Activated effector memory CD4-positive, alpha-beta T cell treated with Interleukin-2 at 50 U/mL for 16 hours (primary cell): Measurements from ENCODE around the gene BLOC1S6.
"Not testable (repeated sequence)": the region's sequence is repeated elsewhere in the genome, so short reads cannot be mapped to it uniquely, and the experiment has no call there.

Experiments
- DNase-seq: peaks from one replicate; pipeline ENCODE4 v3.0.0-alpha.2; 2020

The BLOC1S6 gene

DNA sequence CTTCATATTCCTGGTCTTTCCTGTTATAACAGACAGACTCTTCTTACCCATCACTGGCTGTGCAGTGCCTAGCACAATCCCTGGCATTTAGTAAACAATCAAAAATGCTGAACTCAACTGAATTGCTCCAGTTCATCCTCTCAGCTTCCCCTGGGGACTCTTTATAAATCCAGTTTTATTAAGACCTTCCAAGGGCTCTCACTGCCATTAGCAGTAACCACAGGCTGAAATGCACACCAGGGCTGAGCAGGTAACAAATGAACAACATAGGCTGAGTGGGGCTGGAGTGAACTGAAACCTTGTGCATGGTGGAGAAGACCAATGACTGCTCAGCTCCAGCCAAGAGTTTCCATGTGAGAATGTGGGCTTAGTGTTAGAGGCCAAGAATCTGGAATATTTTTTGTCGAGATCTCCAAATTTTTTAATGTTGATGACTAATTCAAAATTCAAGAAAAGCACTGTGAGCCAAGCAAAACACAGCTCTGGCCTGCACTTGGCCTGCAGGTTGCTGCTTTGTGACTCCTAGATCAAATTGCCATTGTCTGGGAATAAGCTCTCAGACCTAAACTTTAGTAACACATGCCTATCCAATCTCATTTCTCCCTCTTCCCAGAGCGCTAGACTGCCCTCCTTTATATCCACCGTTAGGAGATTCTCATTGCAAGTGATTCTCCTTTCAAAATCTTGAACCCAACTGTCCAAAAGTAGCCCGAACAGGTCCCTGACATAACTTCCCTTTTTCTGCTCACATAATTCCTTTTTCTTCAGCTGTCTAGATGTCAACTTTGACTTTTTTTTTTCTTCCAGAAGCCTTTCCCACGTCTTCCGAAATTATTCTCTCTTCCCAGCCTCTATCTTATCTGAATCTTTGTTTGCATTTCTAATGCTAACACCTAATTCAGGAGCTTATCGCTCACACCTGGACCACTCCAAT is 55.1 kb downstream of the BLOC1S6 start:
- no peak for DNase-seq

DNA sequence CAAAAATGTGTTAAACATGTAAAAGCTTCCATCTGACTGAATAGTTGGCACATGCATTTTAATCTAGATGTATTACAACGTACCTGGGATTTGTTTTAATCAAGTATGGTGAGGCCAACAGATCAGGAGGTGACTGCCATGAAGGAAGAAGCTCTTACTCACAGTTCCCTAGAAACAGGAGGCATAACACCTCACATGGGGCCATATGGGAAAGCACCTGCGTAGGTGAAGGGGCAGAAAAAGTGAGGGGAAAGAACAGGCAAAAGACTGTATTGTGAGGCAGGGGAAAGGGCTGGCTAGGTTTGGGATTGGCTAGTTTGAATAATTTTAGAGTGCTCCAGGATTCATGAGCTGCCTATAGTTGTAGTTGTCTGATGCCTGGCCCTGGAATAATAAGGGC is 57.3 kb downstream of the BLOC1S6 start:
- DNase-seq = no peak

DNA sequence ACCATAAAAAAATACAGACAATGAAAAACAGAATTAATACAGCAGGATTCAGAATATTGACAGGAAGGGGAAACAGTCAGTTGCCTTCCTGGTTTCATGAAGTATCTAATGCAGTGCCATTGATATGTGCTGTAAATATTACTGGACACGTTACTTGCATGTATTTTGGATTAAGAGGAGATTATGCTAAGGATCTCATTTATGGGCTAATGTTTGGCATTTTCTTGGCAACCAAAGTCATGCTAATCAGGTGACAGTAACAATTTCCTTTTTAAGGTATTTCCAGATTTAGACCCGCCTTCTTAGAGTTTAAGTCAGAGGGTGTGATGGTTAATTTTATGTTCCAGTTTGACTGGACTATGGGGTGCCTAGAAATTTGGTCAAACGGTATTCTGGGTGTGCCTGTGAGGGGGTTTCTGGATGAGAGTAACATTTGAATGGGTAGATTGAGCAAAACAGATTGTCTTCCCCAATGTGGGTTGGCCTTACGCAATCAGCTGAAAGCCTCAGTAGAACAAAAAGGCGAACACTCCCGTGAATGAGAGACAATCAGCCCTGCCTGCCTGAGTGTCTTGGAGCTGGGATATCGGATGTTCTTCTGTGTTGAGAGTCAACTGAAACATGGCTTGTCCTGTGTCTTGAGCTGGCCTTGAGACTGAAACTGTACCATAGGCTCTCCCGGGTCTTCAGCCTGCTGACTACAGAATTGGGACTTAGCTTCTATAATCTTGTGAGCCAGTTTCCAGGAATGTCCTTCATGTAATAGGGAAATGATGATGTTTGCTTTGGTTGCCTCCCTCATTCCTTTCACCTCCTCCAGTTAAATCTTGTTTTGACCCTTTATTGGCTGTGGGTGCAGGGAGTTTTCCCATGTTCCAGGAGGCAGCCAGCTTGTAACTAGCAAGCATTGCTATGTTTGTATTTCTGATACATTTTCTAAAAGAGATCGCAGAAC is 58.1 kb downstream of the BLOC1S6 start:
- no peak for DNase-seq

DNA sequence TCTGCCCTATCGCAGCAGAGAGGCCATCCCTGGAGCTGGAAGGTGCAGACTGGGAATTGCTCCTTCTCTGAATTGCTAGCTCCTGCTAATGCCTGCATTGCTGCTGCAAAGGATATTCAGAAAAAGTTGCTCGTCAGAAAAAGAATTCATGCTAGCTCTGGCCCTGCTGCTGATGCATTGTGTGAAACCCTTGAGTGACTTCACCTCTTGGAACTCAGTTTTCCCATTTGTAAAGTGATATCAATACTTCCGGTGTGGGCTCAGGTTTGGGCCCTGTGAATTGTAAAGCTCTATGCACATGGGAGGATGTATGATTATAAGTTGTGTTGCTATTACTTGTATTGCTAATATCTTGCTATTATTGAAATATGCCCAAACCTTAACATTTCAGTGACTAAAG is 59.0 kb downstream of the BLOC1S6 start:
- DNase-seq = no peak

DNA sequence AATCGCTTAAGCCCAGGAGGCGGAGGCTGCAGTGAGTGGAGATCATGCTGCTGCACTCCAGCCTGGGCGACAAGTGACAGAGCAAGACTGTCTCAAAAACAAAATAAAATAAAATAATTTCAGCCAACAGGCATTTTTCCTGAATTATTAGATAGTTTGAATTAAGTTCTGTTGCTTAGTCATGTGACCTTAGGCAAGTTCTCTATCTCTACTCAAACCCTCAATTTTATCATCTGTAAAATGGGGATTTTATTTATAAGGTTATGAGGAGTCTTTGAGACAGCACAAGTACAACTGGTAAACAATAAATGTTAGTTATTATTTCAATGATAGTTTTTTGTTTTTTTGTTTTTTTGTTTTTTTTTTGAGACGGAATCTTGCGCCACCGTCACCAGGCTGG is 60.6 kb downstream of the BLOC1S6 start:
- no peak for DNase-seq

DNA sequence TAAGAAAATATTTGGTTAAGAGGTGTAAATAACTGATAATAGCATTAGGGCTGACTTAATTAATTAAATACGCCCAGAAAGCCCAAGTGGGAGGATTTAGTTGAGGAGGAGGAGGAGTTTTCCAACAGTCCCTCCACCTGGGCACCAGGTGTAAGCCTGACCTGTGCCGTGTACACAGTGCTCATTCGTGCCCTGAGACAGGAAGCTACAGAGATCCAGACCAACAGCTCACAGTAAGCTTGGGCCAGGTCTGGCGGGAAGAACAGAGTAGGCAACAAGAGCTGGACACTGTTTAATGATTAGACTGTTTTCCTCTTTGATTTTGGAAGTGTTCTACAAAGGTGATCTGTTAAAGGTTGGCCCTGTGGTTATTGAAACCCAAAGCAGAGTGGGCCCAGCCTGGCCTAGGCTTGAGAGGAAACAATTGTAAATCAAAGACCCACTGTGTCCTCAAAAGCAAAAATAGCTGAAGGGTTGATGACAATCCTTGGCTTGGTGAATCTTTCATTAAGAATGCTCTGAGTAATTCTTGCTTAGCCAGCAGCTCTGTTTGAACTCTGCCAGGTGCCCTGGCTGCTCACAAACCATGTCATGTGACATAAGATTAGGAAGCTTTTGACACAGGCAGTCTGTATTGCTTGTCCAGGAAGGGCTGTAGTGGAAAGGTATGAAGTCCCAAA is 61.5 kb downstream of the BLOC1S6 start:
- DNase-seq = no peak

DNA sequence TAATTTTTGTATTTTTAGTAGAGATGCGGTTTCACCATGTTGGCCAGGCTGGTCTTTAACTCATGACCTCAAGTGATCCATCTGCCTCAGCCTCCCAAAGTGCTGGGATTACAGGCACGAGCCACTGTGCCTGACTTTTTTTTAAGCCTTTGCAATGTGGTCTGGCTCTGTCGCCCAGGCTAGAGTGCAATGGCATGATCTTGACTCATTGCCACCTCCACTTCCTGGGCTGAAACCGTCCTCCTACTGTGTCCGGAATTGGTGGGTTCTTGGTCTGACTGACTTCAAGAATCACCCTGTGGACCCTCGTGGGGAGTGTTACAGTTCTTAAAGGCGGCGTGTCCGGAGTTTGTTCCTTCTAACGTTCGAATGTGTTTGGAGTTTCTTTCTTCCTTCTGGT is 62.8 kb downstream of the BLOC1S6 start:
- not testable (repeated sequence) for DNase-seq

DNA sequence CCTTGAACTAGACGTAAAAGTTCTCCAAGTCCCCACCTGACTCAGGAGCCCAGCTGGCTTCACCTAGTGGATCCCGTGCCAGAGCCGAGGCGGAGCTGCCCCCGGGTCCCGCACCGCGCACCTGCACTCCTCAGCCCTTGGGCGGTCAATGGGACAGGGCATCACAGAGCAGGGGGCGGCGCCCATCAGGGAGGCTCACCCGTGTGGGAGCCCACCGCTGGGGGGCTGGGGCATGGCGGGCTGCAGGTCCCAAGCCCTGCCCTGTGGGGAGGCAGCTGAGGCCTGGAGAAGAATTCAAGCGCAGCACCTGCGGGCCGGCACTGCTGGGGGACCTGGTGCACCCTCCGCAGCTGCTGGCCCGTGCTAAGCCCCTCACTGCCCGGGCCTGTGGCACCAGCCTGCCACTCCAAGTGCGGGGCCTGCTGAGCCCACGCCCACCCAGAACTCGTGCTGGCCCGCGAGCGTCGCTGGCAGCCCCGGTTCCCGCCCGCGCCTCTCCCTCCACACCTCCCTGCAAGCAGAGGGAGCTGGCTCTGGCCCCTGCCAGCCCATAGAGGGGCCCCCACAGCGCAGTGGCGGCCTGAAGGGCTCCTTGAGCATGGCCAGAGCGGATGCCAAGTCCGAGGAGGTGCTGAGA is 63.8 kb downstream of the BLOC1S6 start:
- DNase-seq = no peak

DNA sequence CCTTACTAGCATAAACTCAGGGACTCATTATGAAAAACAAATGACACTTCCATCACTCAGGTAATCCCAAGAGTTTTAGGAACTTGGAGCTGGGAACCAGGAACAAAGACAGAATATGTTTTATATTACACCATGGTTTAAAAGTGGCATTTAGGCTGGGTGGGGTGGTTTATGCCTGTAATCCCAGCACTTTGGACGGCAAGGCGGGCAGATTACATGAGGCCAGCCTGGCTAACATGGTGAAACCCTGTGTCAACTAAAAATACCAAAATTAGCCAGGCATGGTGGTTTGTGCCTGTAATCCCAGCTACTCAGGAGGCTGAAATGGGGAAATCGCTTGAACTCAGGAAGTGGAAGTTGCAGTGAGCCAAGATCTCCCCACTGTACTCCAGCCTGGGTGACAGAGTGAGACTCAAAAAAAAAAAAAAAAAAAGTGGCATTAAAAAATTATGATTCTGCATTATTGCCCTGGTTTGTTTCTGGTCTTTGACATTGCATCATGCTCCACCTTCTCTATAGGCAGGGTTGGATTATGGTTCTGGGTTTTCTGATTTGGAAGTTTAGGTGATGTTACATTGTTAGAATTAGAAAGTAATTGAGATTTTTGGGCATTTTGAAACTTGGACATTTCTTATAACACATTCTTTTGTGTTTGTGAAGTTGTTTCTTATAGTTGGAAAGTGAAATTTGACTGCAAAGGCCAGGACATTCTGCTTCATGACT is 66.7 kb downstream of the BLOC1S6 start:
- no peak for DNase-seq

DNA sequence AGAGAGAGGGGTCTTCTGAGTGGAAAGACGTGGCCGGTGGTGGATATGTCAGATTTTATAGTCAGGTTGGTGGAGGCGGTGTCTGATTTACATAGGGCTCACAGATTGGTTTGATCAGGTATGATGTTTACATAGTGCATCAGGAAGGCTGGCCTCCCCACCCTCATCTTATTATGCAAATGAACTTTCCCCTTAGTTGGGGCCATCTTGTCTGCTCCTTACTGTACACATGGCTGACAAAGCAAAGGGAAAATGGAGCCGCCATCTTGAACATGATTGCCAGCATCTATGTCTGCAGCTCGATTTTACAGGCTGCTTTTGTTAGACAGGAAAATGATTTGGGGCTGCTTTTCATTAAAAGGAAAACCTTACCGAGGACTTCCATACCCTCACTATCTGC is 67.6 kb downstream of the BLOC1S6 start:
- DNase-seq = no peak

DNA sequence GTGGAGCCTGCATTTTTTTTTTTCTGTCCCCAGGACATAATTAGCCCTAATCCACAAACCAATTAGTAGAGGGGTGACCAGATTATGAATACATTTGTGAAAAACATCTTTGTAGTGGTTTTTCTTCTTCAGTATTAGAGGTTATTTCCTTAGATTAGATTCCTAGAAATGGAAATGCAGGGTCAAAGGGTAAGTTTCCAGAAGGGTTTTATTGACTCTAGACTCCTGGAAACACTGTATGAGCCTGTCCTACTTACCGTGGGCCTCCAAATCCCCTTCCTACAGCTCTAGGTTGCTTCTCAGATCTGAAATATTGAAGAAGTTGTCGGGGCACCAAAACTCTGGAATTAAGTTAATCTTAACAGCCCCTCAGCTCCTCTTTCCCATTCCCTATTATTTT is 70.1 kb downstream of the BLOC1S6 start:
- no peak for DNase-seq

DNA sequence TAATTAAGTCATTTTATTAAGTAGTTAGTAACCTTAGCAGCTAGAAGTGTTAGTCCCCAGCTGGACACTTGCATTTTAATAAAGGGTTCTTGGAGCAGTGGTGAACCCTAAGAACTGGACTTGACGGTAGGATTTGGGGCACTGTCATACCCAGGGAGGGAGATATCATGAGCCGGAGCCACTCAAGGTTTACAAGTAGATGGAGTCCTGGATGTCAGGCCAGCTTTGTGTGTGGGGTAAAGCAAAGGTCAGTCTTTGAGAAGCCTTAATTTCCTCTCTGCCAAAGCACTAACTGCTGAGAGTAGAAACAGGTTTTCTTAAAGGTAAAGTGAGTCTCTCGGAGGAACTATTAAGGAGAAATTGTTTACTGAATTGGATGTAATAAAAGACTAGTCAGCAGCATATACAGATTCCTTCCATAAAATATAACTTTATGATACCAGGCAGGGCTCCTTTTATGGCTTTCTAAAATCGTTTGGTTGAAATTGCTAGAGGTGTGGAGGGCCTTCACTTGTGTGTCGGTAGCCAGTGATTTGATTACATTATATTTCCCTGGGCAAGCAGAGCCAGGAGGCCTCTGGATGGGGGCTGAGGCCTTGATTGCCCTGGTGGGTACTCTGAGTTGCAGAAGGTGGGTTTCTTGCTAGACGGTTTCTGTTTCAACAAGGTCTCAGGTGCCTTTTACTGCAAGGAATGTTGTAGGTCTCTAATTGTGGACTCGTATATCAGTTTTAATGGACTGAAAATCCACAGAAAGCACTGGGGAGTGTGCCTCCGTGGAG is 70.8 kb downstream of the BLOC1S6 start:
- no peak for DNase-seq
